ENCODE measurements around the gene ARL3.

DNA sequence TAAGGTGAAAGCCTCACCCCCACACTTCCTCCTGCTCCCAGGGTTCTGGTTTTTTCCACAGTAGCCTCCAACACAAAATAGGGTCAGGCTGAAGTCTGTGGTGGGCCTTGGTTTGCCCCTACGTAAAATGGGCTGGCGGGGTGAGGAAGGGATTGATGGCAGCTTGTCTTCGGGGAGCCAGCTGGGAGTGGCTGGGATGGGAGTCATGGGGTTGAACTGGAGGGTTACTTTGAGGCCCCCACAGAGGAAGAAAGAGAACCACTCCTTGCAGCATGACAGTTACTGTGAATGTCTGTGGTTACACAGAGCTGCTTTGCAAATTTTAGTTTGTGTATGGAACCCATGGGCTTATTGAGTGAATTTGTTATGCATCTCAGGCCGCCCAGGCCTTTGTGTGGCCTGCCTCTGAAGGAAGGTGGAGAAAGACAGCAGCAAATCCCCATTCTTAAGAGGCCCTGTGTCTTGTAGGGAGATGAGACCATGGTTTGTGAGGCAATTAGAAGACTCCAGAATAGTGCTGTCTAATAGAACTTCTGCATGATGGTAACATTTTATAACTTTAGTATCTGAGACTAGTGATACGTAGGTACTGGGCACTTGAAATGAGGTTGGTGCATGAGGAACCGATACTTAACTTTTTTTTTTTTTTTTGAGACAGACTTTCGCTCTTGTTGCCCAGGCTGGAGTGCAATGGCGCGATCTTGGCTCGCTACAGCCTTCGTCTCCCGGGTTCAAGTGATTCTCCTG, 61.9 kb downstream of the ARL3 start:
- TF ChIP-seq, protein P1, sequence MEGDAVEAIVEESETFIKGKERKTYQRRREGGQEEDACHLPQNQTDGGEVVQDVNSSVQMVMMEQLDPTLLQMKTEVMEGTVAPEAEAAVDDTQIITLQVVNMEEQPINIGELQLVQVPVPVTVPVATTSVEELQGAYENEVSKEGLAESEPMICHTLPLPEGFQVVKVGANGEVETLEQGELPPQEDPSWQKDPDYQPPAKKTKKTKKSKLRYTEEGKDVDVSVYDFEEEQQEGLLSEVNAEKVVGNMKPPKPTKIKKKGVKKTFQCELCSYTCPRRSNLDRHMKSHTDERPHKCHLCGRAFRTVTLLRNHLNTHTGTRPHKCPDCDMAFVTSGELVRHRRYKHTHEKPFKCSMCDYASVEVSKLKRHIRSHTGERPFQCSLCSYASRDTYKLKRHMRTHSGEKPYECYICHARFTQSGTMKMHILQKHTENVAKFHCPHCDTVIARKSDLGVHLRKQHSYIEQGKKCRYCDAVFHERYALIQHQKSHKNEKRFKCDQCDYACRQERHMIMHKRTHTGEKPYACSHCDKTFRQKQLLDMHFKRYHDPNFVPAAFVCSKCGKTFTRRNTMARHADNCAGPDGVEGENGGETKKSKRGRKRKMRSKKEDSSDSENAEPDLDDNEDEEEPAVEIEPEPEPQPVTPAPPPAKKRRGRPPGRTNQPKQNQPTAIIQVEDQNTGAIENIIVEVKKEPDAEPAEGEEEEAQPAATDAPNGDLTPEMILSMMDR (IDR thresholded peaks at IDR 0.05; ENCODE audit: insufficient read depth, low read length, poor library complexity, severe bottlenecking), result no peak
- no peak for TF ChIP-seq EZH2phosphoT487 (conservative IDR thresholded peaks at IDR 0.05; ENCODE audit: low read length)

Data from SU-DHL-6 (cell line).